Activated T-helper 1 cell treated with anti-CD3 and anti-CD28 coated beads, Interleukin-12 subunit alpha, Interleukin-12 subunit beta, Interleukin-2, Interleukin-4 antibody, amounts not matched to agents 30 ng/mL and 10 ng/mL and 1 ng/mL, durations not matched to agents 14 hours and 24 hours and 36 hours (primary cell): ENCODE data around the gene CHTOP. TPM values are rescaled to one million over a fixed set of nuclear protein-coding genes. Genes with fewer than 3 reads are reported as not detected.
A peak's percentile ranks its signal among the peaks of the same experiment; 100 is the strongest.
"Not testable (repeated sequence)": the region's sequence is repeated elsewhere in the genome, so short reads cannot be mapped to it uniquely, and the experiment has no call there.

Source experiments
- DNase-seq: peaks from one replicate; pipeline ENCODE4 v3.0.0; 2021; ENCODE audit warnings: low spot score
- H3K27ac Mint-ChIP-seq: one replicate; pipeline ENCODE4 v1.8.0; 2021; ENCODE audit warnings: mild to moderate bottlenecking, mixed read lengths
- H3K27me3 Mint-ChIP-seq: one replicate; pipeline ENCODE4 v1.8.0; 2022; ENCODE audit warnings: mild to moderate bottlenecking, moderate library complexity, mixed read lengths; ENCODE audit not compliant: insufficient read depth
- H3K36me3 Mint-ChIP-seq: one replicate; pipeline ENCODE4 v1.8.0; 2021; ENCODE audit warnings: low read depth, mixed read lengths
- H3K4me1 Mint-ChIP-seq: one replicate; pipeline ENCODE4 v1.8.0; 2021; ENCODE audit warnings: low read depth, mixed read lengths
- H3K4me3 Mint-ChIP-seq: one replicate; pipeline ENCODE4 v1.8.0; 2021; ENCODE audit warnings: mild to moderate bottlenecking, moderate library complexity, mixed read lengths
- H3K9me3 Mint-ChIP-seq: one replicate; pipeline ENCODE4 v1.8.0; 2021; ENCODE audit warnings: mixed read lengths
- intact Hi-C: fragments of 100-400 bp; cut with micrococcal nuclease; formaldehyde crosslinking; loops from one replicate; pipeline ENCODE4 v1.15.1; 2024
- total RNA-seq: library from RNA; stranded (reverse); gene quantifications from 2 replicates; pipeline ENCODE4 v1.2.3, GENCODE V29; 2022

The CHTOP gene, protein sequence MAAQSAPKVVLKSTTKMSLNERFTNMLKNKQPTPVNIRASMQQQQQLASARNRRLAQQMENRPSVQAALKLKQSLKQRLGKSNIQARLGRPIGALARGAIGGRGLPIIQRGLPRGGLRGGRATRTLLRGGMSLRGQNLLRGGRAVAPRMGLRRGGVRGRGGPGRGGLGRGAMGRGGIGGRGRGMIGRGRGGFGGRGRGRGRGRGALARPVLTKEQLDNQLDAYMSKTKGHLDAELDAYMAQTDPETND
- total RNA-seq = 101 and 105 TPM in 2 replicates

DNA sequence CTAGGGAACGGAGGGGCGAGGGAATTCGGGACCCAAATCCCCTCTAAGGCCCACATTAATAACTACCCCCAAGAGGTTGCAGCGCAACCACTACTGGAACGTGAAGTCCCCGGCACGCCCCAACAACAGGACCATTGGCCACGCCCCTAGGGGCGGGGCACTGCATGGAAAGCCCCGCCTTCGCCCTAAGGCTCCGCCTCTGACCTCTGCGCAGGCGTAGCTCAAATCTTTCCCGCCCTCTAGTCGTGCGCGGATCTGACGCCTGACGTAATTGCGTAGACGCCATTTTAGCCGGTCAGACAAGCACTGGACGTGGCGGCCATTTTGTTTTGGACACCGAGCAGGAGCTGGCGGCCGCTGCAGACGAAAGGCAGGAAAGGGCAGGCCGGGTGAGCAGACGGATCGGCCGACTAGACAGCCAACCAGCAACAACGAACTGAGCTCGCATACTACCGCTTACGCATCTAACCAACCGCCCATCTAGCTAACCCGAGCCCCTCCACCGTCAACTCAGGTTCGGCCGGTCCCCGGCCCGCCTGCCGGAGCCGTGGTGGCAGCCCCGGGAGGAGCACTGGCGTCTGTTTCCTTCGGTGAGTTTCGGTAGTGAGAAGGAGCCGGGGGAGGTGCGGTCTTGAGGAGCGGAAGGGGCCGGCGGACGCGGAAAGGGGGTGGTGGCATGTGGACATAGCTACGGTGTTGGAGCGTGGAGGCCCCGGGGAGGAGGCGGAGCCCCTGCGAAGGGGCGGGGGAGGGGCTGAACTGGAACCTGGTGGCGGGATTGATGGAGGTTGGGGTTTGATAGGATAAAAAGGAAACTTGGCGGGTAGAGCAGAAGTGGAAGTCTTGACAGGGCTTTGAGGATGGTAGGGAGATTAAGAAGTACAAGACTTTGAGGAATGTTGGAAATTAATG, at the start of gene CHTOP:
Gene CHTOP (plus strand): TSS at position 313 of the 912 bp plus-strand sequence. CDS start 2,523 bp downstream, outside the sequence.
- Mint-ChIP-seq H3K4me1 (peaks cover 45% of the 10 kb centered on the region), H3K27me3 (no peaks in the 10 kb centered on the region), H3K9me3 (no peaks in the 10 kb centered on the region), H3K27ac (peak within 1 kb of the TSS; percentile 100), H3K4me3 (peak within 1 kb of the TSS; percentile 97), H3K36me3 (peaks cover 23% of the 10 kb centered on the region)
- intact Hi-C loops = loop anchor here (1.0 to 5.0 kb wide), 9 partner anchors 17 to 149 kb away; partner anchors contain the start of genes S100A2, S100A4 and SNAPIN
- DNase-seq = peak; percentile 96

DNA sequence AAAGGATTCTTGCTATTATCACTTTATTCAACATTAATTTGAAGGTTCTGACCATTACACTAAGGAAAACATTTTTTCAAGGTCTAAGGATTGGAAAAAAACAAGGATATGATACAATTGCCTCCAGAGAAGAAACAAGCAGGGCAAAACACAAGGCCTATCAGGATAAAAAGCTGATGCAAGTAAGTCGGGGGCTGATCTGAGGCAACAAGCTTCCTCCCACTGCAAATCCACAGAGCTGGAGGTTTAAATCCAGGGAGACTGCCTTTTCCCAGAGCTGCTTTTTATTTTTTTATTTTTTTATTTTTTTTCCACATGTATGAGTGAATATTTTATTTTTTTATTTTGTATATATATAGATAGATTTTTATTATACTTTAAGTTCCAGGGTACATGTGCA, 48.9 kb upstream of the CHTOP start:
- Mint-ChIP-seq H3K36me3 (no peaks in the 10 kb centered on the region), H3K27me3 (peaks cover 12% of the 10 kb centered on the region), H3K4me1 (no peaks in the 10 kb centered on the region), H3K9me3 (no peaks in the 10 kb centered on the region), H3K4me3 (no peak overlapping the region), H3K27ac (no peak overlapping the region)
- no peak for DNase-seq
- intact Hi-C loops = no loop called here

DNA sequence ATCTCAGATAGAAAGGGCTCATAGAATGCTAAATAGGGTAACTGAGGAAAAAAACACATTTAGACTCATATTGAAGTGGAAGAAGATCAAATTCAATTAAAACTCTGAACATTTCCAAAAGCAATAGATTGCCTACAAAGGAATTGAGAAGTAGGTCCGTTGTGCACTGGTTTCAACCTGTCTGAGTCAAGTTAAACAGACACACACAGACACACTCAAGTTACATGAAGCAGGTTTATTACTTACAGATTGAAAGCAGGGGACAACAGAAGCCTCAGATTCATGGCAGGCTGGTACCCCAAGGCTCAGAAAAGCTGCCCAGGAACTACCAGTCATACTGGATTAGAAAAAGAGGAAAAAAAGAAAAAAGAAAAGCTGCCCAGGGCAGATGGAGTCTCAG, 47.5 kb upstream of the CHTOP start:
- no peak overlapping the region for H3K27ac Mint-ChIP-seq
- H3K4me3 Mint-ChIP-seq = no peak overlapping the region
- peaks cover 12% of the 10 kb centered on the region for H3K27me3 Mint-ChIP-seq
- no peaks in the 10 kb centered on the region for H3K4me1 Mint-ChIP-seq
- H3K9me3 Mint-ChIP-seq = no peaks in the 10 kb centered on the region
- DNase-seq = no peak
- H3K36me3 Mint-ChIP-seq = no peaks in the 10 kb centered on the region
- intact Hi-C loops = no loop called here

DNA sequence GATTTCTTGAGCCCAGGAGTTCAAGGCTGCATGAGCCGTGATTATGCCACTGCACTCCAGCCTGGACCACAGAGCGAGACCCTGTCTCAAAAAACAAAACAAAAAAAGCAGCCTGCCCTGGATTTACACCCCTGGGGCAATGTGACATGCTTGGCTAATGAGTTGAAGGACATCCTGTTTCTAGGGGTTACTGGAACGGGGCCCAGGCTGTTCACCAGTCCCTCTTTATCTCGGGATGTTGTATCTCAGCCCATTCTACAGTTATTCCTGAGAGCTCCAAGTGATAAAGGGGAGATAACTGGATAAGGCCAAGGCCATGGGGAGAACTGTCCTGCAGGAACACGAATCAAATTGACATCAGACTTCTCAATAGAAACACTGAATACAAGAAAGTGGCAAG, 46.6 kb upstream of the CHTOP start:
- no peak overlapping the region for H3K27ac Mint-ChIP-seq
- H3K4me3 Mint-ChIP-seq = no peak overlapping the region
- no peaks in the 10 kb centered on the region for H3K36me3 Mint-ChIP-seq
- intact Hi-C loops = no loop called here
- DNase-seq = no peak
- H3K4me1 Mint-ChIP-seq = no peaks in the 10 kb centered on the region
- H3K27me3 Mint-ChIP-seq = peaks cover 12% of the 10 kb centered on the region
- H3K9me3 Mint-ChIP-seq = no peaks in the 10 kb centered on the region

DNA sequence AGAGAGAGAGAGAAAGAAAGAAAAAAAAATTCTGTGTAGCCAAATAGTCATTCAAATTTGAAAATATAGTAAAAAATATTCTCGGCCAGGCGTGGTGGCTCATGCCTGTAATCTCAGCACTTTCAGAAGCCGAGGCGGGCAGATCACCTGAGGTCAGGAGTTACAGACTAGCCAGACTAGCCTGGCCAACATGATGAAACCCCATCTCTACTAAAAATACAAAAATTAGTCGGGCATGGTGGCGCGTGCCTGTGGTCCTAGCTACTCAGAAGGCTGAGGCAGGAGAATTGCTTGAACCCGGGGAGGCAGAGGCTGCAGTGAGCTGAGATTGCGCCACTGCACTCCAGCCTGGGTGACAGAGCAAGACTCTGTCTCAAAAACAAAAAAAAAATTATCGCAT, 45.8 kb upstream of the CHTOP start:
- H3K27ac Mint-ChIP-seq, H3K9me3 Mint-ChIP-seq, H3K36me3 Mint-ChIP-seq, H3K4me1 Mint-ChIP-seq, DNase-seq, intact Hi-C loops, H3K4me3 Mint-ChIP-seq: not testable (repeated sequence)
- peaks cover 12% of the 10 kb centered on the region for H3K27me3 Mint-ChIP-seq

DNA sequence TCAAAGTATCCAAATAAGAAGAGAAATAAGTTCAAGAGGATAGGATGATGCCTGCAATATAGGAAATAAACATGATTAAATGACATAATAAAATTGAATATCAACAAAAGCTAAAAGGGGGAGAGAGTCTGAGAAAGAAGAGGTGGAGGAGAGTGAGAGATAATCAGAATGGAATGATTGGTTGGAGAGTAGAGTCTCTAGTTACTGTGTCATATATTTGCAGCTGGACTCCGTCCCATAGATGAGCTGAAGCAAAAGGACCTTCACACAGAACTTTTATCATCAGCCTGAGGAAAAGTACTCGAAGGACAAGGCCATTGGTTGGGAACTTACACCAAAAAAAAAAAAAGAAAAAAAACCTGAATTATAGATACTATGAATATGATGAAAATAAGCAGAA, 45.4 kb upstream of the CHTOP start:
- Mint-ChIP-seq H3K9me3 (no peaks in the 10 kb centered on the region), H3K4me3 (no peak overlapping the region), H3K27ac (no peak overlapping the region), H3K36me3 (no peaks in the 10 kb centered on the region), H3K27me3 (peaks cover 12% of the 10 kb centered on the region), H3K4me1 (no peaks in the 10 kb centered on the region)
- no peak for DNase-seq
- intact Hi-C loops = no loop called here

DNA sequence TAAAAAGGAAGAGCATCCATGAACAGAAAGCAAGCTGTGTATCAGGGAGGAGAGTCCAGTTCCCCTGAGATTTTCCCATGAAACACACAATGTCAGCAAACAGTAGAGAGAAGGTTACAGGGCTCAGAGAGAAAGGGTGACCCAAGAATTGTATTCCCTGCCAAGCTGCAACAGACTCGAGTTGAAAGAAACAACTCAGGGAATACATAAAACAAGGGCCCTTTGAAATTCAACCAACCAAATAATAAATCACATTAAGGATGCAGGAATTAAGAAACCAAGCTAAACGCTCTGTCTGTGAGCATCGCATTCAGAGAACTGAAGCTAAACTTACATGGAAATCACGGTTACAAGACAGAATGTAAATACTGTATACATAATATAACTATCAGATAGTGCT, 41.1 kb upstream of the CHTOP start:
- peaks cover 3% of the 10 kb centered on the region for H3K27me3 Mint-ChIP-seq
- intact Hi-C loops = no loop called here
- no peaks in the 10 kb centered on the region for H3K9me3 Mint-ChIP-seq
- no peaks in the 10 kb centered on the region for H3K4me1 Mint-ChIP-seq
- no peak for DNase-seq
- no peaks in the 10 kb centered on the region for H3K36me3 Mint-ChIP-seq
- no peak overlapping the region for H3K27ac Mint-ChIP-seq
- no peak overlapping the region for H3K4me3 Mint-ChIP-seq

DNA sequence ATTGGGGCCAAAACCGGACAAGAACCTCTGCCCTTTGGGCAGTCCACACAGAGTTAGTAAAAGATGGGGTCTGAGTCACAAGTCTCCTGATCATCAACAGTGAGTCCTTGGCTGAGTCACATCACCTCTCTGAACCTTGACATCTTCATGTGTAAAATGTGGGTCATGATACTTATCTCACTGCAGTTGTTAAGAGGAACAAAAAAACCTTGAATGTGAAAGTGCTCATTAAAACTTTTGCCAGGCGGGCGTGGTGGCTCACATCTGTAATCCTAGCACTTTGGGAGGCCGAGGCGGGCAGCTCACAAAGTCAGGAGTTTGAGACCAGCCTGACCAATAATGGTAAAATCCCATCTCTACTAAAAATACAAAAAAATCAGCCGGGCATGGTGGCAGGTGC, 36.7 kb upstream of the CHTOP start:
- Mint-ChIP-seq H3K9me3 (no peaks in the 10 kb centered on the region), H3K4me1 (peaks cover 9% of the 10 kb centered on the region), H3K36me3 (no peaks in the 10 kb centered on the region), H3K27ac (no peak overlapping the region), H3K4me3 (no peak overlapping the region), H3K27me3 (peaks cover 2% of the 10 kb centered on the region)
- DNase-seq = no peak
- intact Hi-C loops = loop anchor here (1.0 kb wide), 1 partner anchor 24 kb away; no protein-coding TSS in a partner anchor

DNA sequence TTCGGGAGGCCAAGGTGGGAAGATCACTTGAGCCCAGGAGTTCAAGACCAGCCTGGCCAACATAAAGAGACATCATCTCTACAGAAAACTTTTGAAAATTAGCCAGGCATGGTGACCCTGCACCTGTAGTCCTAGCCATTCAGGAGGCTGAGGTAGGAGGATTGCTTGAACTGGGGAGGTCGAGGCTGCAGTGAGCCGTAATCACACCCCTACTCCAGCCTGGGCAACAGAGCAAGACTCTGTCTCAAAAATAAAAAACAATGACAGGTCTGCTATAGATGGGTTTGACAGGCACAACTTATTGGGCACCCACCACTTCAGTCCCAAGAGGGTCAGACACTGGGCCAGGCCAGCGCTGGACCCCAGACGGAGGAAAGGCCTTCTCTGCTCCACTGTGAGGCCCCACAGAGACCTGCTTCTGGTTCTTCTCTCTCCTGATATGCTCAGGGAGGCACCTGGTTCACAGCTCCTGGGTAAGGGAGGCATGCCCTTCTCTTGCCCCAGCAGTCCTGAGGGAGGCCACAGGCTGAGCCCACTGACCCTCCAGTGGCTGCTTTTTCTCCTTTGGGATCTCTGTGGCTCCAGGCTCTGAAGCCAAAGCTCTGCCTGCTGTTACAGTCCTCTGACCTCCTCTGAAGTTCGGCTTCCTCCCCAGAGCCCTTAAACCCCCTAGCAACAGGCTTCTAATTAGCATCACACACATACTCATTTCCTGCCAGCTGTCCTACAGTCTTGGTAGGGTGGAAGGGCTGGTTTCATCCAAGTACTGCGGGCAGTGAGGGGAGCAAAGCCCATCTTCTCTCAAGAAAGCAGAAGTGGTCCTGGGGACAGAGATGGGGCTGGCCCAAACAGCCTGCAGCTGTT, 35.3 kb upstream of the CHTOP start:
- intact Hi-C loops = no loop called here
- H3K9me3 Mint-ChIP-seq = no peaks in the 10 kb centered on the region
- H3K4me1 Mint-ChIP-seq = peaks cover 13% of the 10 kb centered on the region
- no peak overlapping the region for H3K4me3 Mint-ChIP-seq
- H3K36me3 Mint-ChIP-seq = no peaks in the 10 kb centered on the region
- H3K27ac Mint-ChIP-seq = peak overlapping the region; percentile 37
- DNase-seq = no peak
- peaks cover 2% of the 10 kb centered on the region for H3K27me3 Mint-ChIP-seq

DNA sequence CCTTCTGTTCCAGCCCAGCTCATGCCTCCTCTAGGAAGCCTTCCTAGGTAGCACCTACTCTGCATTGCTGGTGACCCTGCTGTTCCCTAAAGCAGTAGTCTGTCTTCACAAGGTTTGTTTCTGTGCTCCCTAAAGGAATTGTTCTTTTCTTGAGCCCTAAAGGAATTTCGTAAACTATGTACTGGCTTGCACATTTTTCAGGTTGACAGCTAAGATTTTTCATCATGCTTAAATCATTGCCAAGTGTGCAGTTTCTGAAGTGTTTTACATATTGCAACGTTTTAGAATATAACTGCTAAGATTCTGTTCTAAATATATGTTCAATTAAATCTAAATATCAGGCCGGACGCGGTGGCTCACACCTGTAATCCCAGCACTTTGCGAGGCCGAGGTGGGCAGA, 34.0 kb upstream of the CHTOP start:
- Mint-ChIP-seq H3K27me3 (no peaks in the 10 kb centered on the region), H3K4me1 (peaks cover 13% of the 10 kb centered on the region), H3K9me3 (no peaks in the 10 kb centered on the region), H3K4me3 (no peak overlapping the region), H3K27ac (no peak overlapping the region), H3K36me3 (no peaks in the 10 kb centered on the region)
- DNase-seq = no peak
- intact Hi-C loops = no loop called here

DNA sequence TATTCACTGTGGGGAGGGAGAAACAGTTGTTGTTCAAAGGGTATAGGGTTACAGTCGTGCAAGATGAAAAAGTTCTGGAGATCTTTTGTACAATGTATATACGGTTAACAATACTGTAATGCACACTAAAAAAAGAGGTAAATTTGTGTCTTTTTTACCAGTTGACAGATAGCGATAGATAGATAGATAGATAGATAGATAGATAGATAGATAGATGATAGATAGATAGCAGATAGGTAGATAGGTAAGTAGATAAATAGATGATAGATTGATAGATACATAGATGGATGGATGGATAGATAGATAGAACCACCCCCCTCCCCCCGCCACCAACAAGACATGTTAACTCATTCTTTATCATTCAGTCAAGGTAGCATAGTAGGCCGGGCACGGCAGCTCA, 31.1 kb upstream of the CHTOP start:
- Mint-ChIP-seq H3K27me3 (no peaks in the 10 kb centered on the region), H3K4me3 (no peak overlapping the region), H3K9me3 (no peaks in the 10 kb centered on the region), H3K4me1 (peaks cover 13% of the 10 kb centered on the region), H3K36me3 (no peaks in the 10 kb centered on the region), H3K27ac (no peak overlapping the region)
- intact Hi-C loops = no loop called here
- DNase-seq = no peak

DNA sequence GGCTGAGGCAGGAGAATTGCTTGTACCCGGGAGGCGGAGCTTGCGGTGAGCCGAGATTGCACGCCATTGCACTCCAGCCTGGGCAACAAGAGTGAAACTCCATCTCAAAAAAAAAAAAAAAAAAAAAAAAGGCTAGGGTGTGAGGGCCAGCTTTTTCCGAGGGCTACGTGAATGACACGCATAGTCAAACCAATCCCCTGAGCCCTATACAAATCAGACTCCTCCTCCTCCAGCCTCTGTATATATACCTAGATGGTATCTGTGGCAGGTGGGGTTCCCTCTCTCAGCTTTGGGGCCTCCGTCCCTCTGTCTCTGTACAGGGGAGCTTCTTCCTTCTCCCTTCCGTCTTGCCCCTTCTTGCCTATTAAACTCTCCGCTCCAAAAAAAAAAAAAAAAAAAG, 27.7 kb upstream of the CHTOP start:
- no peaks in the 10 kb centered on the region for H3K36me3 Mint-ChIP-seq
- no peaks in the 10 kb centered on the region for H3K9me3 Mint-ChIP-seq
- no peak overlapping the region for H3K27ac Mint-ChIP-seq
- intact Hi-C loops = no loop called here
- H3K27me3 Mint-ChIP-seq = peaks cover under 1% of the 10 kb centered on the region
- DNase-seq = no peak
- peaks cover 8% of the 10 kb centered on the region for H3K4me1 Mint-ChIP-seq
- H3K4me3 Mint-ChIP-seq = no peak overlapping the region
